Measurements from ENCODE around the gene MAPKAPK5.
"Not testable (repeated sequence)": the region's sequence is repeated elsewhere in the genome, so short reads cannot be mapped to it uniquely, and the experiment has no call there.

The MAPKAPK5 gene

DNA sequence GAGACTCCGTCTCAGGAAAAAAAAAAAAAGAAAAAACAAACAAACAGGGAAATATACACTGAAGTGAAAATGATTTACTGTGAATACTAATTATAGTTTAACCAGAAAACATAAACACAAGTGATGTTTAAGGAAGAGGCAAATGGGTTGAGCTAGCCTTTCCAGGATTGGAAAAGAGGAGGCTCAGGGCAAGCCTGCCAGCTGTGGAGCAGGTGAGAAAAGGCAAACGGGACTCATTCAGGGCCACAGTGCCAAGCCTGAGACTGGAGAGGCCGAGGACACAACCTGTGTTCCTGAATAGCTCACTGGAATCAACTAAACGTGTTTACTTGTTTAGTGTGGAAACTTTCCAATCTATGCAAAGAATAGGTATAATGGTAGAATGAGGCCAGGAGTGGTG, 35.7 kb upstream of the MAPKAPK5 start:
- TF ChIP-seq, protein P1, sequence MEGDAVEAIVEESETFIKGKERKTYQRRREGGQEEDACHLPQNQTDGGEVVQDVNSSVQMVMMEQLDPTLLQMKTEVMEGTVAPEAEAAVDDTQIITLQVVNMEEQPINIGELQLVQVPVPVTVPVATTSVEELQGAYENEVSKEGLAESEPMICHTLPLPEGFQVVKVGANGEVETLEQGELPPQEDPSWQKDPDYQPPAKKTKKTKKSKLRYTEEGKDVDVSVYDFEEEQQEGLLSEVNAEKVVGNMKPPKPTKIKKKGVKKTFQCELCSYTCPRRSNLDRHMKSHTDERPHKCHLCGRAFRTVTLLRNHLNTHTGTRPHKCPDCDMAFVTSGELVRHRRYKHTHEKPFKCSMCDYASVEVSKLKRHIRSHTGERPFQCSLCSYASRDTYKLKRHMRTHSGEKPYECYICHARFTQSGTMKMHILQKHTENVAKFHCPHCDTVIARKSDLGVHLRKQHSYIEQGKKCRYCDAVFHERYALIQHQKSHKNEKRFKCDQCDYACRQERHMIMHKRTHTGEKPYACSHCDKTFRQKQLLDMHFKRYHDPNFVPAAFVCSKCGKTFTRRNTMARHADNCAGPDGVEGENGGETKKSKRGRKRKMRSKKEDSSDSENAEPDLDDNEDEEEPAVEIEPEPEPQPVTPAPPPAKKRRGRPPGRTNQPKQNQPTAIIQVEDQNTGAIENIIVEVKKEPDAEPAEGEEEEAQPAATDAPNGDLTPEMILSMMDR (IDR thresholded peaks at IDR 0.05; ENCODE audit: control insufficient read depth, insufficient read depth, low read depth, low read length, missing control alignments) = no peak
- no peak for DNase-seq (ENCODE audit: low read depth)
- H3K4me3 ChIP-seq (ENCODE audit: control insufficient read depth, low read depth, low read length) = no peak overlapping the region

DNA sequence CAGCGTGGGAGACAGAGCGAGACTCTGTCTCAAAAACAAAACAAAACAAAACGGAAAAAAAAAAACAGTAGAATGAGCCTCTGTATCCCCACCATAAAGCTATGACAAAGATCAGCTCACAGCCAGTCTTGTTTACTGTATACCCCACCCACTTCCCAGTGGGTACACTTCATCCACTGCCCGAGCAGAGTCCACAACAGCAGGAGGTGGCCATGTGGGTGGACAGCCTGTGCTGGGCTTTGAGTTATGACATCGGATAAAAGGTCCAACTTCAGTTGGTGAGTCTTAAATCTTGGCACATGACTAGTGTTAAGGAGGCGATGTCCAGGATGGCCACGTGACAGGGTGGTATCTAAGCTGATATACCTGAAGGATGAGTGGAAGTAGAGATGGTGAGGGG, 34.8 kb upstream of the MAPKAPK5 start:
- no peak for DNase-seq (ENCODE audit: low read depth)
- no peak overlapping the region for H3K4me3 ChIP-seq (ENCODE audit: control insufficient read depth, low read depth, low read length)
- TF ChIP-seq, protein P1 (IDR thresholded peaks at IDR 0.05; ENCODE audit: control insufficient read depth, insufficient read depth, low read depth, low read length, missing control alignments) = no peak

GRCh38 chr12:111812881-111813741, 28.9 kb upstream of the MAPKAPK5 start:
- peak; percentile 52 for DNase-seq (ENCODE audit: low read depth)
- H3K4me3 ChIP-seq (ENCODE audit: control insufficient read depth, low read depth, low read length) = no peak overlapping the region
- TF ChIP-seq, protein P1 (IDR thresholded peaks at IDR 0.05; ENCODE audit: control insufficient read depth, insufficient read depth, low read depth, low read length, missing control alignments) = peak; percentile 86

DNA sequence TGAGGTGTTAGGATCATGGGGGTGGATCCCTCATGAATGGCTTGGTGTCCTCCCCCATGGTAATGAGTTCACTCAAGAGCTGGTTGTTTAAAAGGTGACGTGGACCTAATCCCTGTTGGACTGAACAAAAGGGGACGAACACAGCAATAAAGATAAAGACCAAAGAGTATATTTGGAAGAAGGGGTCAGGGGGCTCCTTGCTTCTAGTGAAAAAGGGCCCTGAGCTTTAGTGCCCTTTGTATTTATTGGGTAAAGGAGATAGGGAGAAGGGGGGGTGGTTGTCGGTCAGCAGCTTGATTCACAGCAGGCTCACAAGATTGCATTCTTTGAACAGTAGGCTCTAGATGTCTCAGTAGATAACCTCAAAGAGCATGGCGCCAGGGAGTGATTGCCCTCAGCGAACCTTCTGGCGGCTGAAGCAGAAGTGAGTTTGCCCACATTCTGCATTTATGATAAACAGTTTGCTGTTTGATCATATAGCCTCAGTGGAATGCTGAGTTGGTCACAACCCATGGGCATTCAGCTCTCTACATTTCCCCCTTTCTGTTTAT, 25.9 kb upstream of the MAPKAPK5 start:
- no peak overlapping the region for H3K4me3 ChIP-seq (ENCODE audit: control insufficient read depth, low read depth, low read length)
- TF ChIP-seq, protein P1 (IDR thresholded peaks at IDR 0.05; ENCODE audit: control insufficient read depth, insufficient read depth, low read depth, low read length, missing control alignments) = no peak
- no peak for DNase-seq (ENCODE audit: low read depth)

DNA sequence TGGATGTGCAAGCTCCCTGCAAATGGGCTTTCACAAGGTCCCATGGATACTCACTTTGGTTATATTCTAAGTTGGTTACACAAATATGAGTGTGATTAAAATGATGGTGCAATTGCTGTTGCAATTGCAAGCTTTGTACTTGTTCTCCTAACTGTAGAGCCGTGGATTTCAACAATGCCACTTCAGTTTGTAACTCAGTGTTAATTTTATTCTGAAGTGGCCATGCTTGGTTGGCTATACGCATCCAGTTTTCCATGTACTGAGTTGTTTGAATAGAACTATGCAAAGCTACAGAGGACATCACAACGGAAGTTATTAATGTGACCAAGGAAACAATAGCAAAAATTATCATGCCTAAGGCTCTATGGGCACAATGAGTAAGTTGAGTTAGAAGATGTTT, 25.1 kb upstream of the MAPKAPK5 start:
- not testable (repeated sequence) for H3K4me3 ChIP-seq (ENCODE audit: control insufficient read depth, low read depth, low read length); DNase-seq (ENCODE audit: low read depth)

DNA sequence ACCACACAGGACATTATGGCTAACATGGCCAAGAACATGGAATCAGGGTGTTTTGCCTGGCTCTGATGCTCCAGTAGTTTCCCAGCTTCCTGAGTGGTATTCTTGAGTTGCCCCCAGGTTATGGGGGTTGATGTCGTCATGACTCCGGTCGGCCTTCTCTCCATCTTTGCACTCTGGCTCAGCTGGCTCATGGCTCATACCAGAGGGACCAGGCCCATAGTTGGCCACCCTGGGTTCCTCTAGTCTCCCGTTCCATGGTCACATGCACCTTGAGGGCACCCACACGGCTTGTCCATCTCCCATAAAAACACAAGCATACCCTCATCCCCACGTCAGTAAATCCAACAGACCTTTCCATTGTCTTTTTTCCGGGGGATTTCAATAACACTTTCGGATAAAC, 23.7 kb upstream of the MAPKAPK5 start:
- DNase-seq (ENCODE audit: low read depth) = no peak
- TF ChIP-seq, protein P1 (IDR thresholded peaks at IDR 0.05; ENCODE audit: control insufficient read depth, insufficient read depth, low read depth, low read length, missing control alignments) = no peak
- H3K4me3 ChIP-seq (ENCODE audit: control insufficient read depth, low read depth, low read length) = no peak overlapping the region

Data from AG09309 (cell line).